NCI-H460 (cell line): Measurements from ENCODE around the gene MYH10. TPM values are rescaled to one million over a fixed set of nuclear protein-coding genes. Genes with fewer than 3 reads are reported as not detected.
"Not testable (repeated sequence)": the region's sequence is repeated elsewhere in the genome, so short reads cannot be mapped to it uniquely, and the experiment has no call there.

Experiments used
- DNase-seq: peaks from one replicate; pipeline ENCODE4 v3.0.0-alpha.2; 2016; ENCODE audit warnings: low read depth; ENCODE audit errors: extremely low read depth
- polyA plus RNA-seq: library from polyadenylated mRNA; depleted of rRNA; stranded (reverse); fragments of >200 nt; gene quantifications from 2 replicates; pipeline ENCODE4 v1.2.3, GENCODE V29; 2014; cell fraction: nucleus; rRNA removed
- total RNA-seq: library from RNA; depleted of rRNA; stranded (reverse); fragments of >200 nt; shearing (Covaris generic); gene quantifications from 2 replicates; pipeline ENCODE4 v1.2.3, GENCODE V29; 2014; rRNA removed

MYH10 gene
- 8.0 and 8.1 TPM in 2 replicates for total RNA-seq
- 14.8 and 24.0 TPM in 2 replicates for polyA plus RNA-seq

GRCh38 chr17:8630227-8630801 is at the start of gene MYH10:
Gene MYH10 (minus strand): TSS chr17:8630725. CDS start chr17:8623246, 7,479 bp downstream.
- no peak for DNase-seq

GRCh38 chr17:8679126-8679525 is 48.6 kb upstream of the MYH10 start:
- DNase-seq, result no peak

GRCh38 chr17:8675306-8675705 is 44.8 kb upstream of the MYH10 start:
- DNase-seq, result no peak

DNA sequence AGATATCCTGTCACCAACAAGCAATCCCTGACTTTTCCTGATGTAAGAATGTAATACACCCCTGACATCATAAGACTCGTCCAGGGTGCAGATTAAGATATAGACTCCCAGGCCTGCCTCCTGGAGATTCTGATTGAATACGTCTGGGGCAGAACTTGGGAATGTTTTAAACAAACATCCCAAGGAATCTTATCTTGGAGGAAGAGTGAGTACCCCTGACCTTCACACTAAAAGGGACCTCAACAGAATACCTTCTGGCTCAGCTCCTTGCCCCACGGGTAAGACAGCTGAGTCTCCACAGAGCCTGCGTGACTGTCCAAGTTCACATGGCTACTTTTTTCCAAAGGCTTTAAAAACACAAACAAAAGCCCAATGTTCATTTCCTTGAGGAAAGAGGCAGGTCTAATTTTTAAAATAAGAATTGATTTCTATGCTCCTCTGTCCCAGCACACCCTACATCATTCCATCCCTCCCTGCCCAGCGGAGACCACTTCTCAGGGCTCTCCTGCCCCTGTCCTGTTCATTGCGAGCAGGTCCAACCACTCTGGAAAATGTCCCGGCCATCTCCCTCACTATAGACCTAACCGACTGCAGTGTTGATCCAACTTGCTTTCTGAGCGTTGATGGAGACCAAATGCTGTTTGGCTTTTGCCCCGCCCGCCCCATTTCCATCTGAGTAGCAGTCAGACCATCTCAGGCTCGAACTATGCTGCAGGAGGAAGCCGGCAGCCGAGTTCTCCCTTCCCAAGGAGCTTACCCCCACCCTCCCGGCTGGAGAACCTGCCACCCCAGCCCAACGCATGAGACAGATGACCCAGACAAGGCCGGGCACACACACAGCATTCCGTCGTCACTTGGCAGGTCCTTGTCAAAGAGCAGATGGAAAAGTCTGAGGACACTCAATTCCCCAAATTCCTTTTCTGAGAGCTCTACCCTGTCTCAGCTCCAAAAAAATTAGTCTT is 44.1 kb upstream of the MYH10 start:
- DNase-seq, result no peak

- DNase-seq, result no peak
Measured at GRCh38 chr17:8673612-8674011, 43.1 kb upstream of the MYH10 start.

DNA sequence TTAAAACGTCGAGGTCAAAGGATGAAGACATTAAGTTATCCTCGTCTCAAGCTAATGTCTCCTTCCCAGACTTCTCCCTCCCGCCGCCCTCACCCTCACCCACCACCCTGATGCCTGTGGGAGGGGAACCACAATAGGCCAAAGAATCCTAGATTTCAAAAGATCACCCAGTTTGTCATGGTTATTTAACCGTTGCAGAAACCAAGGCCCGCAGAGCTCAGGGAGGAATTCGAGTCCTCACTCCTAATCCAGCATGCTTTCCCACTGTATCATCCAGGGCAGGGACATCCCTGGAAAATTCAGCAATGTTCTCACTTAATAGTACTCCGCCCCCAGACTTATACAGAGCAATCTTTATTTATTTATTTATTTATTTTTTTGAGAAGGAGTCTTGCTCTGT is 41.8 kb upstream of the MYH10 start:
- no peak for DNase-seq

DNA sequence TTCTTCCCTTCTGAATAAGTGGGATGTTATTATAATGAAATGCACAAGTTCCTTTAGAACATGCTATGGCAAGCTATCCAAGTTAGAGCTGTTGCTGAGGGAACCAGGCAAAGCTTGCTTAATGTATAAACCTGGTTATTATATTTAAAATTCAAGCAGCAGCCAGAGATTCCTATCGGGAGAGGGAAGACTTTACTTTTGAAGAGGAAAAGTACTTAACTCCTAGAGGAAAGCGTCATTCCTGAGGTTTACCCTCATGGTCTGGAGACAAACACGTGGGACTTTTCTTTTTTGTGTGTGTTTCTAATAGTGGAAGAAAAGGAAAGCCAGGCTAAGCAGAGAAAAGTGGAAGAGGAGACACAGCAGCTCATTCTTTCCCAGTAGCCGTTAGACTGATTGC is 39.9 kb upstream of the MYH10 start:
- no peak for DNase-seq

GRCh38 chr17:8668176-8668740 is 37.7 kb upstream of the MYH10 start:
- no peak for DNase-seq

GRCh38 chr17:8667421-8667820 is 36.9 kb upstream of the MYH10 start:
- DNase-seq, result no peak

DNA sequence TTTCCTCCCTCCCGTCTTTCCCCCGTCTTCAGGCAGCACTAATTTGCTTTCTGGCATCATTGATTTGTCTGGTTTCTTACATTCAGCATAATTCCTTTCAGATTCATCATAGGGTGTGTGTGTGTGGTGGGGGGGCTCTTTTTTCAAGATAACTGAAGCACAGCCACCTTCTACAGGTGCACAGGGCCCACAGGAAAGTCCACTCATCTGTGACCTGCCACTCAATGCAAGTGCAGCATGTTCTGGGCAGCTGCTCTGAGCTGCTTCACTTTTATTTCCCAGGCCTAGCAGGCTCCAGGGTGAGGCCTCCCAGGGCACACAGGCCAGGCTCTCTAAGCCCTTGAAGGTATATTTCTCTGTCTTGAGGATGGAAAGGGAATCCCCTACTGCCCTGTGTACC is 35.2 kb upstream of the MYH10 start:
- DNase-seq, result no peak

GRCh38 chr17:8664456-8665126 is 34.1 kb upstream of the MYH10 start:
- DNase-seq, result no peak

DNA sequence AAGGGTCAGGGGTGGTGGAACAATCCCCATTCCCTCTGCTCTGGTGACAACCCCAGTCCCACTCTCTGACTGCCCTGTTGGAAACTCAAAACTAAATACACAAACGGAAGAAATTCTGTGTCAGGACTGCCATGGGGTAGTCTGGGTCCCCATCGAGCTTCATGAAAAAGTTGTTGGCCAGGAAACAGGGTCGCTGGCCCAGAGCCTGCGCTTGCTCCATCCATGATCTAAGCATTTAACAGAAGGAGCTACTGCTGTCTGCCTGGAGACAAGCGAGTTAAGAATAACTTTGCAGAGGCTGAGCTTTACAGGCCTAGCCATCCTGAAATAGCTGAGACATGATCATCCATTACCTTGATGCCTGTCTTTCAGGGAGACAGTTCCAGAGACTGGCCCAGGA is 32.4 kb upstream of the MYH10 start:
- DNase-seq, result no peak

GRCh38 chr17:8662076-8662831 is 31.7 kb upstream of the MYH10 start:
- DNase-seq, result no peak

DNA sequence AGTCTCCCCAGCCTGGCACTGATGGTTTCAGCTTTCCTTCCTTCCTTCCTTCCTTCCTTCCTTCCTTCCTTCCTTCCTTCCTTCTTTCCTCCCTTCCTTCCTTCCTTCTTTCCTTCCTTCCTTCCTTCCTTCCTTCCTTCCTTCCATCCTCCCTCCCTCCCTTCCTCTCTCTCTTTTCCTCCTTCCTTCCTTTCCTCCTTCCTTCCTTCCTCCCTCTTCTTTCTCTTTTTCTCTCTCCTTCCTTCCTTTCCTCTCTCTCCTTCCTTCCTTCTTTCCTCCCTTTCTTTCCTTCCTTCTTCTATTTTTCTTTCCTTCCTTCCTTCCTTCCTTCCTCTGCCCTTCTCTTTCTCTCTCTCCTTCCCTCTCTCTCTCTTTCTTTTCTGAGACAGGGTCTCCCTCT is 30.2 kb upstream of the MYH10 start:
- not testable (repeated sequence) for DNase-seq

- no peak for DNase-seq
Measured at GRCh38 chr17:8659758-8660410, 29.4 kb upstream of the MYH10 start.

- no peak for DNase-seq
Measured at GRCh38 chr17:8658810-8659209, 28.3 kb upstream of the MYH10 start.

DNA sequence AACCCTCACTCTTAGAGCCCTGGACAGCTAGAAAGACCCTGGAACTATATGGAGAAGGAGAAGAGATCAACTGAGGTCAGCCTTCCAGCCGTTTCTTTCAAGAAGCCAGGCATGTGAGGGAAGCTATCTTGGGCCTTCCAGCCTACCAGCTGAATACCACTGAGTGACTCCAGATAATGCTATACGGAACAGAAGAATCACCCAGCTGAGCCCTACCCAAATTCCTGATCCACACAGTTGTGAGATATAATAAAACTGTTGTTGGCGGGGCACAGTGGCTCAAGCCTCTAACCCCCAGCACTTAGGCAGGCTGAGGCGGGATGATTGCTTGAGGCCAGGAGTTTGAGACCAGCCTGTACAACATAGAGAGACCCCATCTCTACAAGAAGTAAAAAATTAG is 26.2 kb upstream of the MYH10 start:
- no peak for DNase-seq

DNA sequence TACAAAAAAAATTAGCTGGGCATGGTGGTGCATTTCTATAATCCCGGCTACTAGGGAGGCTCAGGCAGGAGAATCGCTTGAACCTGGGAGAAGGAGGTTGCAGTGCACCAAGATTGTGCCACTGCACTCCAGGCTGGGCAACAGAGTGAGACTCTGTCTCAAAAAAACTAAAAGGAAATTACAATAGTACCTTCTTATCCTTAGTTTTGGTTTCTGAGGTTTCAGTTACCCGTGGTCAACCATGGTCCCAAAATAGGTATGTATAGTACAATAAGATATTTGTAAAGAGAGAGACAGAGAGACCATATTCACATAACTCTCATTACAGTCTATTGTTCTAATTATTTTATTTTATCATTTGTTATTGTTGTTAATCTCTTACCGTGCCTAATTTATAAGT is 24.3 kb upstream of the MYH10 start:
- DNase-seq, result no peak

DNA sequence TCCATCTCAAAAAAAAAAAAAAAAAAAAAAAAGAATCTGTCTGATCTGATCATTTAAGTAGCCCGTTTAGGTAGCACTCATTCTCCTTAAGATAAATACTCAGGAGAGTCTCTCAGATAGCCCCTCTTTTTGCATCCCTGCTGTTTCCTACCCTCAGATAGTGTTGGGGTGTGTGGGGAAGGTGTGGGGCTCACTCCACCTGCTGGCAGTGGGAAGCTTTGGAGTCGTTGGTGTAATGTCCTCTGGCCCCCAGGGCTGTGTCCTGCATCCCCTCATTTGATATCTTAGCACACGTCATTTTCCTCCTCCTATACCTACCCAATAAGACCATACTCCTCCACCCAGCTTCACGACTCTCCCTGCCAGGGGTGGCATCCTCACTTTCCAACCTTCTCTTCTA is 20.5 kb upstream of the MYH10 start:
- DNase-seq, result no peak

GRCh38 chr17:8650119-8650499 is 19.6 kb upstream of the MYH10 start:
- DNase-seq, result no peak
